Fibroblast of skin of right quadriceps (primary cell): ENCODE results near the gene TPST1.
"Not testable (repeated sequence)": the region's sequence is repeated elsewhere in the genome, so short reads cannot be mapped to it uniquely, and the experiment has no call there.

Experiments
- DNase-seq: peaks from one replicate; pipeline ENCODE4 v3.0.0-alpha.2; 2013

The TPST1 gene

DNA sequence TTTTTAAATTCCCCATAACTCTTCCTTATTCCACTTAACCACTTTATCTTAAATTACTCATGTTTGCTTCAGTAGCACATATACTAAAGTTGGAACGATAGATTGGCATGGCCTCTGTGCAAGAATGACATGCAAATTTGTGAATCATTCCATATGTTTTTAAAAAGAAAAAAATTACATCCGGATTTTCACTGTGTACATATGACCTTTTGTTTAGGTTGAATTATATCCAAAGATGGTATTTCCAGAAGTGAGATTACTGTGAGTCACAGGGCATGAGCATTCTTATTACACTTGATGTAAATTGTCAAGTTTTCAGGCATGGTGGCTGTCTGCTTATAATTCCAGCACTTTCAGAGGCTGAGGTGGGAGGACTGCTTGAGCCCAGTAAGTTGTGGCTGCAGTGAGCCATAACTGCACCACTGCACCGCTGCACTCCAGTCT, 190.0 kb downstream of the TPST1 start:
- peak; percentile 86 for DNase-seq

DNA sequence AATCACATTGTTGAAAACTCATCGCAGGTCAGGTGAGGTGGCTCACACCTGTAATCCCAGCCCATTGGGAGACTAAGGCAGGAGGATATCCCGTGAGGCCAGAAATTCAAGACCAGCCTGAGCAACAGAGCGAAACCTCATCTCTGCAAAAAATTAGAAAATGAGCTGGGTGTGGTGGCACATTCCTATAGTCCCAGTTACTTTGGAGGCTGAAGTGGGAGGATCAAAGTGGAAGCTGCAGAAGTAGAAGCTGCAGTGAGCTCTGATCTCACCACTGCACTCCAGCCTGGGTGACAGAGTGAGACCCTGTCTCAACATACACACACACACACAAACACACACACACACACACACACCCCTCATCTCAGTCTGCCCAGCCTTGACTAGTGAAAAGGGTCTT, 190.9 kb downstream of the TPST1 start:
- not testable (repeated sequence) for DNase-seq

DNA sequence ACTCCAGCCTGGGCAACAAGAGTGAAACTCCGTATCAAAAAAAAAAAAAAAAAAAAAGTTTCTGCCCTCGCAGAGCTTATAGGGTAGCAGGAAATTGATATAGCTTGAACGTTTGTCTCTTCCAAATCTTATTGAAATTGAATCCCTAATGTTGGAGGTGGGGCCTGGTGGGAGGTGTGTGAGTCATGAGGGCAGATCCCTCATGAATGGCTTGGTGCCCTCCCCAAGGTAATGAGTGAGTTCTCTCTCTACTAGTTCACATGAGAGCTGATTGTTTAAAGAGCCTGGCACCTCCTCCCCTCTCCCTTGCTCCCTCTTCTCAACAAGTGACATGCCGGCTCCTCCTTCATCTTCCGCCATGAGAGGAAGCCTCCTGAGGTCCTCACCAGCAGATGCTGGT, 193.7 kb downstream of the TPST1 start:
- DNase-seq: peak; percentile 13

DNA sequence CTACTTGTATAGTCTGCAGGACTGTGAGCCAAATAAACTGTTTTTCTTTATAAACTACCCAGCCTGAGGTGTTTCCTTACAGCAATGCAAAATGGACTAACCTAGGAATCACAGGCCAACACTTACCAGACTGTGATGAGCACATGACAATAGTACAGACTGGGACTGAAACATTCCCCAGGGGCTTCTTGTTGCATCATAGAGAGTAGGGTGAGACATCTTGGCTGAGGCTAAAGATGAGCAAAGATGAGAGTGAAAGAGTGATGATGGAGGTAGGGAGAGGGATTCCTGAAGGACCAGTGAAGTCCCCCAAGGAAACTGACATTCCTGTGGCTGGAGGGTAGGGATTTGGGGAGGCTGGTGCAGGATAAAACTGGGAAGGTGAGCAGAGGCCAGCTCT, 194.4 kb downstream of the TPST1 start:
- DNase-seq: peak; percentile 43

DNA sequence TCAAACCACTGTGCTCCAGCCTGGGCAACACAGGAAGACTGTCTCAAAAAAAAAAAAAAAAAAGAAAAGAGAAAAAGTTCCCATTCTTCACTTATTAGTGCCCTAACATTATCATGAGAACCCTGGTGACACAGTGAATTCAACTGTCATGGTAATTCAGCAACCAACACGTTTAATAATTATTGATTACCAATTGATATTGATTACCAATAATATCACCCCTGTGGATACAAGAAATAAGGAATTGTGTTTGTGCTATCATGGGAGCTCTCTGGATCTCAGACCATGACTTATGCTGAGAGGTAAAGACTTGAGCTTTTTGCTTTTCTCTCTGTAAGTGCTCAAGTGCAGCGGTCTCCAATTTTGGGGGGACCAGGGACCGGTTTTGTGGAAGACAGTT, 195.3 kb downstream of the TPST1 start:
- DNase-seq: no peak

DNA sequence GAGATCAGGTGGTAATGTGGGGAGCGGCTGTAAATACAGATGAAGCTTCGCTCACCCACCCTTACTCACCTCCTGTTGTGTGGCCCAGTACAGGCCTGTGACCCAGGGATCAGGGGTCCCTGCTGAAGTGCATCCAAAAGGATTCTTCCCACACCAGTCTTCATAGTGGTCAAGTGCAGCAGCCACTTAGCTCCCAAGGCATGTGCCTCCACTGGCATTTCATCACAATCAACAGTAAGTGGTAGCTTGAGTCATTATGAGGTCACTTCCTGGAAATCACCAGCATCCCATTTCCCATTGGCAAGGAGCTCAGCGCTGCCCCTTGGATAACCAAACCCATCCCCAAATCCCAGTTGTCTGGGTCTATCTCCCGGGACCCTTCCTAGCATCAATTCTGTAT, 196.0 kb downstream of the TPST1 start:
- not testable (repeated sequence) for DNase-seq

DNA sequence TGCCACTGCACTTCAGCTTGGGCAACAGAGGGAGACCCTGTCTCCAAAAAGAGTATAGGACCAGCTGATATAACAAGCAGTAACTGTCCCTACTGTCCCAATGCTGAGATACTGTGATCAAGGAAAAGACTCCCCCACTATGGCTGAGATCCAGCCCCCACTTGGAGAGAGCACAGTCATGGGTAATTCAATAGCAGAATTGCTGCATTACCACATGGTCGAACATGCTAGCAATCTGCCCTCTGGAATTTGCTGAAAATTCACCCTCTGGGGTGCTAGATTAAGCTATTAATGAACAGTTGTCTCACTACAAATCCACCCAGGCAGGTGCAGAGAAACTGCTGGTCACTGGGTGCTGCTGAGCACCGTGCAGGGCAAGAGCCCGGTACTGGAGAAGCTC, 196.8 kb downstream of the TPST1 start:
- DNase-seq: not testable (repeated sequence)

DNA sequence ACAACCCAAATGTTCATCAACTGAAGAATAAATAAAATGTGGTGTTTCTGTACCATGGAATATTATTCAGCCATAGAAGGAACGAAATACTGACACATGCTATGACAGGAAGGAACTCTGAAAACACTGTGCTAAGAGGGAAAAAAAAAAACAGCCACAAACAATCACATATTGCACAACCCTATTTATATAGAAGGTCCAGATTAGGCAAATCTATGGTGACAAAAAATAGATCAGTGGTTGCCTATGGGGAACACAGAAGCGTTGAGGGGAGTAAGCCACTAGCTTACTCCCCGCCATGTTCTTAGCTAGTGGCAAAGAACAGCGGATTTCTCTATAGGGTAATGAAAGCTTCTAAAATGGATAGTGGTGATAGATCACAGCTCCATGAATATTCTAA, 198.4 kb downstream of the TPST1 start:
- DNase-seq: no peak

DNA sequence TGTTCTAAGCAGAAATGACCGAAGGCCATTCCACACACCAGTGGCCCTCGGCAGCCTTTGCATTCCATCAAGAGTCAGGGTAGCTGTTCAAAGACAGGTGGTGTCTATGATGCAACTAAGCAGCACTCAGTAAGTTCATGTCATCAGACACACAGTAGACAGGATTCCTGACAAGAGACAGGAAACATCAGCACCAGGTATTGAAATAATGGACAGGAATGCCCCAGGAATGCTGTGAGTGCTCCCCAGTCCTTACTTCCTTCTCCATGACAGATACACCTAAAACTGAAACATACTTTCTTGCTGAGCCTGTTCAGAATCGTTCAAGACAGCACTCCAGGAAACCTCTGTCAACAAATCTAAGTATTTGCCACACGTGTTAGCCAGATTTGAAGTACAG, 204.4 kb downstream of the TPST1 start:
- DNase-seq: no peak
